HepG2 (cell line): ENCODE results near the gene RHAG. TPM values are rescaled to one million over a fixed set of nuclear protein-coding genes. Genes with fewer than 3 reads are reported as not detected.

Source experiments
- EP300 ChIP-seq, 3 experiments: sonication (generic) in 1 of 3; formaldehyde crosslinking in 1 of 3; IDR thresholded peaks; 2 replicates each; pipeline versions ENCODE4 v1.5.1 to v1.6.1; 2011 to 2020; ENCODE audit warnings: low read depth in 2 of 3, low read length in 2 of 3, borderline replicate concordance in 1 of 3, improper control_type of control experiment in 1 of 3, mild to moderate bottlenecking in 1 of 3, missing genetic modification reagents in 1 of 3, moderate library complexity in 1 of 3
- ETV5 ChIP-seq: IDR thresholded peaks from 2 replicates; pipeline ENCODE4 v1.6.1; 2018; ENCODE audit warnings: missing biosample characterization, missing genetic modification reagents, inconsistent platforms, borderline replicate concordance
- FOSL1 ChIP-seq: sonication (generic); formaldehyde crosslinking; IDR thresholded peaks from 2 replicates; pipeline ENCODE4 v1.9.0; 2021; ENCODE audit warnings: missing genetic modification reagents, borderline replicate concordance
- FOSL2 ChIP-seq: sonication (generic); formaldehyde crosslinking; IDR thresholded peaks from 2 replicates; pipeline ENCODE4 v1.4.0; 2020; ENCODE audit warnings: missing genetic modification reagents
- SAP130 ChIP-seq: IDR thresholded peaks from 2 replicates; pipeline ENCODE4 v1.6.1; 2016; ENCODE audit warnings: low read depth
- TMF1 ChIP-seq: sonication (generic); formaldehyde crosslinking; IDR thresholded peaks from 2 replicates; pipeline ENCODE4 v1.8.1; 2022; ENCODE audit warnings: low read depth, missing genetic modification reagents
- ZNF335 ChIP-seq: sonication (generic); formaldehyde crosslinking; IDR thresholded peaks from 2 replicates; pipeline ENCODE4 v1.4.0; 2020; ENCODE audit warnings: missing genetic modification reagents
- ZNF629 ChIP-seq: sonication (generic); formaldehyde crosslinking; conservative IDR thresholded peaks from 2 replicates; pipeline ENCODE4 v1.5.0; 2020; ENCODE audit warnings: missing genetic modification reagents
- polyA plus RNA-seq, 8 experiments: library from polyadenylated mRNA; depleted of rRNA in 3 of 8; stranded (reverse) in 7 of 8; unstranded in 1 of 8; fragments of >200 nt; fragmentation: Illumina TruSeq in 4 of 8; extraction: Trizol in 4 of 8; gene quantifications; 2 replicates each; pipeline versions ENCODE4 v1.2.1 to v1.2.3, GENCODE V29; 2011 to 2016; ENCODE audit warnings: low read depth in 4 of 8, missing spikeins in 1 of 8, mixed read lengths in 1 of 8; ENCODE audit not compliant: insufficient read depth in 1 of 8
- total RNA-seq, 5 experiments: library from RNA; depleted of rRNA; stranded (reverse); fragments of >200 nt; fragmentation: Illumina TruSeq; extraction: Trizol; gene quantifications; 2 replicates each; pipeline ENCODE4 v1.2.3, GENCODE V29; 2016; ENCODE audit warnings: low read depth in 1 of 5
- TF ChIP-seq, protein P1 (sequence below): sonication (generic); formaldehyde crosslinking; IDR thresholded peaks from 2 replicates; pipeline ENCODE4 v1.5.1; 2020; ENCODE audit warnings: mild to moderate bottlenecking, missing genetic modification reagents, moderate library complexity
- TF ChIP-seq, protein P2 (sequence below): sonication (generic); formaldehyde crosslinking; IDR thresholded peaks from 2 replicates; pipeline ENCODE4 v1.5.0; 2020; ENCODE audit warnings: missing genetic modification reagents, mild to moderate bottlenecking, borderline replicate concordance
- TF ChIP-seq, protein P3 (sequence below): IDR thresholded peaks from 2 replicates; pipeline ENCODE4 v1.6.1; 2016; ENCODE audit warnings: mild to moderate bottlenecking
- TF ChIP-seq, protein P4 (sequence below): IDR thresholded peaks from 2 replicates; pipeline ENCODE4 v1.6.1; 2016; ENCODE audit warnings: low read depth
- TF ChIP-seq, protein P5 (sequence below): sonication (generic); formaldehyde crosslinking; IDR thresholded peaks from 2 replicates; pipeline ENCODE4 v1.4.0; 2020; ENCODE audit warnings: missing genetic modification reagents
- TF ChIP-seq, protein P6 (sequence below): sonication (generic); formaldehyde crosslinking; conservative IDR thresholded peaks from 2 replicates; pipeline ENCODE4 v1.4.0; 2020; ENCODE audit warnings: missing genetic modification reagents

Gene RHAG
- total and polyA plus RNA-seq, 2 of the 13 experiments (the other 11 are each of a cell fraction or from before 2014, with no cell fraction given): not detected

DNA sequence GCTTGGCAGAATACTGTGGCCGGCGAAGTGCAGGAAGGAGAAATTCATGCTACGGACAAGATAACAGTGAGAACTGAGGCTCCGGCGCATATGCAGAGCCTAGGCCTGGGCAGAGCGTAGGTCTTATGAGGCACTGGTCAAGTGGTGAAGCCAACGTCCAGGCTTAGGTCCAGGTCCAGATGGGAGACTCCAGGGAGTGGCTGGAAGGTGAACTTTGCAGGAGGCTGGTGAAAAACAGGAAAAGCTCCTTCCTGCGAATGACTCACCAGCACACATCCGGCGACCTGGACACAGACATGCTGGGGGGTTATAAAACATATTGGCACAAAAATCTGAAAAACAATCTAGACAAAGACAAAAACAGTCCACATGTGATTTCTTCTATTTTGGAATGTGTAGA is 70.8 kb downstream of the RHAG start (continued):
- TF ChIP-seq, protein P1, sequence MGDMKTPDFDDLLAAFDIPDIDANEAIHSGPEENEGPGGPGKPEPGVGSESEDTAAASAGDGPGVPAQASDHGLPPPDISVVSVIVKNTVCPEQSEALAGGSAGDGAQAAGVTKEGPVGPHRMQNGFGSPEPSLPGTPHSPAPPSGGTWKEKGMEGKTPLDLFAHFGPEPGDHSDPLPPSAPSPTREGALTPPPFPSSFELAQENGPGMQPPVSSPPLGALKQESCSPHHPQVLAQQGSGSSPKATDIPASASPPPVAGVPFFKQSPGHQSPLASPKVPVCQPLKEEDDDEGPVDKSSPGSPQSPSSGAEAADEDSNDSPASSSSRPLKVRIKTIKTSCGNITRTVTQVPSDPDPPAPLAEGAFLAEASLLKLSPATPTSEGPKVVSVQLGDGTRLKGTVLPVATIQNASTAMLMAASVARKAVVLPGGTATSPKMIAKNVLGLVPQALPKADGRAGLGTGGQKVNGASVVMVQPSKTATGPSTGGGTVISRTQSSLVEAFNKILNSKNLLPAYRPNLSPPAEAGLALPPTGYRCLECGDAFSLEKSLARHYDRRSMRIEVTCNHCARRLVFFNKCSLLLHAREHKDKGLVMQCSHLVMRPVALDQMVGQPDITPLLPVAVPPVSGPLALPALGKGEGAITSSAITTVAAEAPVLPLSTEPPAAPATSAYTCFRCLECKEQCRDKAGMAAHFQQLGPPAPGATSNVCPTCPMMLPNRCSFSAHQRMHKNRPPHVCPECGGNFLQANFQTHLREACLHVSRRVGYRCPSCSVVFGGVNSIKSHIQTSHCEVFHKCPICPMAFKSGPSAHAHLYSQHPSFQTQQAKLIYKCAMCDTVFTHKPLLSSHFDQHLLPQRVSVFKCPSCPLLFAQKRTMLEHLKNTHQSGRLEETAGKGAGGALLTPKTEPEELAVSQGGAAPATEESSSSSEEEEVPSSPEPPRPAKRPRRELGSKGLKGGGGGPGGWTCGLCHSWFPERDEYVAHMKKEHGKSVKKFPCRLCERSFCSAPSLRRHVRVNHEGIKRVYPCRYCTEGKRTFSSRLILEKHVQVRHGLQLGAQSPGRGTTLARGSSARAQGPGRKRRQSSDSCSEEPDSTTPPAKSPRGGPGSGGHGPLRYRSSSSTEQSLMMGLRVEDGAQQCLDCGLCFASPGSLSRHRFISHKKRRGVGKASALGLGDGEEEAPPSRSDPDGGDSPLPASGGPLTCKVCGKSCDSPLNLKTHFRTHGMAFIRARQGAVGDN: peak; percentile 25; the same call in 1 of the 2 replicates
- TF ChIP-seq, protein P2, sequence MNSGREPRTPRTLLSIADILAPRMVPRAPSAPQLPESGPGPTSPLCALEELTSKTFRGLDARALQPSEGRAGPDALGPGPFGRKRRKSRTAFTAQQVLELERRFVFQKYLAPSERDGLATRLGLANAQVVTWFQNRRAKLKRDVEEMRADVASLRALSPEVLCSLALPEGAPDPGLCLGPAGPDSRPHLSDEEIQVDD: no peak
- TF ChIP-seq ETV5 (peak; percentile 89), TMF1 (CRISPR knock-in tag) (no peak), EP300 (IDR thresholded peaks at IDR 0.05; ENCODE audit: low read depth in 2 of 2, low read length in 2 of 2) (peak in 1 of 2 experiments; percentile 17; a peak in 1 of 4 replicates), EP300 (CRISPR knock-in tag; IDR thresholded peaks at IDR 0.05; ENCODE audit: borderline replicate concordance) (no peak), FOSL2 (peak; percentile 86), ZNF335 (CRISPR knock-in tag) (0 out of 2 replicates have a peak, but pooled peaks have one; percentile 35), SAP130 (CRISPR knock-in tag) (0 out of 2 replicates have a peak, but pooled peaks have one; percentile 20), FOSL1 (peak; percentile 63; the same call in 1 of the 2 replicates), ZNF629 (no peak)
- TF ChIP-seq, protein P3, sequence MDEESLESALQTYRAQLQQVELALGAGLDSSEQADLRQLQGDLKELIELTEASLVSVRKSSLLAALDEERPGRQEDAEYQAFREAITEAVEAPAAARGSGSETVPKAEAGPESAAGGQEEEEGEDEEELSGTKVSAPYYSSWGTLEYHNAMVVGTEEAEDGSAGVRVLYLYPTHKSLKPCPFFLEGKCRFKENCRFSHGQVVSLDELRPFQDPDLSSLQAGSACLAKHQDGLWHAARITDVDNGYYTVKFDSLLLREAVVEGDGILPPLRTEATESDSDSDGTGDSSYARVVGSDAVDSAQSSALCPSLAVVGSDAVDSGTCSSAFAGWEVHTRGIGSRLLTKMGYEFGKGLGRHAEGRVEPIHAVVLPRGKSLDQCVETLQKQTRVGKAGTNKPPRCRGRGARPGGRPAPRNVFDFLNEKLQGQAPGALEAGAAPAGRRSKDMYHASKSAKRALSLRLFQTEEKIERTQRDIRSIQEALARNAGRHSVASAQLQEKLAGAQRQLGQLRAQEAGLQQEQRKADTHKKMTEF (CRISPR knock-in tag): 0 out of 2 replicates have a peak, but pooled peaks have one; percentile 26
- TF ChIP-seq, protein P4, sequence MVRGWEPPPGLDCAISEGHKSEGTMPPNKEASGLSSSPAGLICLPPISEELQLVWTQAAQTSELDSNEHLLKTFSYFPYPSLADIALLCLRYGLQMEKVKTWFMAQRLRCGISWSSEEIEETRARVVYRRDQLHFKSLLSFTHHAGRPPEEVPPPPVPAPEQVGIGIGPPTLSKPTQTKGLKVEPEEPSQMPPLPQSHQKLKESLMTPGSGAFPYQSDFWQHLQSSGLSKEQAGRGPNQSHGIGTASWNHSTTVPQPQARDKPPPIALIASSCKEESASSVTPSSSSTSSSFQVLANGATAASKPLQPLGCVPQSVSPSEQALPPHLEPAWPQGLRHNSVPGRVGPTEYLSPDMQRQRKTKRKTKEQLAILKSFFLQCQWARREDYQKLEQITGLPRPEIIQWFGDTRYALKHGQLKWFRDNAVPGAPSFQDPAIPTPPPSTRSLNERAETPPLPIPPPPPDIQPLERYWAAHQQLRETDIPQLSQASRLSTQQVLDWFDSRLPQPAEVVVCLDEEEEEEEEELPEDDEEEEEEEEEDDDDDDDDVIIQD (CRISPR knock-in tag): 0 out of 2 replicates have a peak, but pooled peaks have one; percentile 42
- TF ChIP-seq, protein P5, sequence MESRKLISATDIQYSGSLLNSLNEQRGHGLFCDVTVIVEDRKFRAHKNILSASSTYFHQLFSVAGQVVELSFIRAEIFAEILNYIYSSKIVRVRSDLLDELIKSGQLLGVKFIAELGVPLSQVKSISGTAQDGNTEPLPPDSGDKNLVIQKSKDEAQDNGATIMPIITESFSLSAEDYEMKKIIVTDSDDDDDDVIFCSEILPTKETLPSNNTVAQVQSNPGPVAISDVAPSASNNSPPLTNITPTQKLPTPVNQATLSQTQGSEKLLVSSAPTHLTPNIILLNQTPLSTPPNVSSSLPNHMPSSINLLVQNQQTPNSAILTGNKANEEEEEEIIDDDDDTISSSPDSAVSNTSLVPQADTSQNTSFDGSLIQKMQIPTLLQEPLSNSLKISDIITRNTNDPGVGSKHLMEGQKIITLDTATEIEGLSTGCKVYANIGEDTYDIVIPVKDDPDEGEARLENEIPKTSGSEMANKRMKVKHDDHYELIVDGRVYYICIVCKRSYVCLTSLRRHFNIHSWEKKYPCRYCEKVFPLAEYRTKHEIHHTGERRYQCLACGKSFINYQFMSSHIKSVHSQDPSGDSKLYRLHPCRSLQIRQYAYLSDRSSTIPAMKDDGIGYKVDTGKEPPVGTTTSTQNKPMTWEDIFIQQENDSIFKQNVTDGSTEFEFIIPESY (CRISPR knock-in tag): 0 out of 2 replicates have a peak, but pooled peaks have one; percentile 9
- TF ChIP-seq, protein P6, sequence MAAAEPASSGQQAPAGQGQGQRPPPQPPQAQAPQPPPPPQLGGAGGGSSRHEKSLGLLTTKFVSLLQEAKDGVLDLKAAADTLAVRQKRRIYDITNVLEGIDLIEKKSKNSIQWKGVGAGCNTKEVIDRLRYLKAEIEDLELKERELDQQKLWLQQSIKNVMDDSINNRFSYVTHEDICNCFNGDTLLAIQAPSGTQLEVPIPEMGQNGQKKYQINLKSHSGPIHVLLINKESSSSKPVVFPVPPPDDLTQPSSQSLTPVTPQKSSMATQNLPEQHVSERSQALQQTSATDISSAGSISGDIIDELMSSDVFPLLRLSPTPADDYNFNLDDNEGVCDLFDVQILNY: no peak
